Muscle of back (tissue), 13 donors: ENCODE data around the gene ZFP30. TPM values are rescaled to one million over a fixed set of nuclear protein-coding genes. Genes with fewer than 3 reads are reported as not detected.
"Not testable (repeated sequence)": the region's sequence is repeated elsewhere in the genome, so short reads cannot be mapped to it uniquely, and the experiment has no call there.

ENCODE experiments used
- DNase-seq, 3 donors: peaks; one replicate each; pipeline versions ENCODE4 v3.0.0 to v3.0.0-alpha.2; 2013
- long read RNA-seq, 9 donors: transcript quantifications; one replicate each; lab custom pipeline, GENCODE V29; 2026
- polyA plus RNA-seq, 10 donors: library from polyadenylated mRNA; unstranded; fragments of 120-200 nt; gene quantifications; one replicate each; pipeline ENCODE4 v1.2.1, GENCODE V29; 2013; ENCODE audit not compliant: insufficient read length in 10 of 10

ZFP30 gene
- 10 to 100 TPM; 11.0 to 15.5 (median 14.1) TPM for polyA plus RNA-seq
- long read RNA-seq, donor 1 = 0 reads
- long read RNA-seq, donor 2 = 0 reads
- long read RNA-seq, donor 3 = 0 reads
- long read RNA-seq, donor 4 = 0 reads
- long read RNA-seq, donor 5 = 0 reads
- long read RNA-seq, donor 6 = 0 reads
- long read RNA-seq, donor 7 = 0 reads
- long read RNA-seq, donor 8 = 0 reads
- long read RNA-seq, donor 9, partial matches to known transcripts = 0 of 1 reads
- long read RNA-seq, donor 9, other reads (novel, unspliced or antisense) = 0 of 1 reads

- peak; percentile 82 to 96 (median 88) for DNase-seq
These were observed at the start of gene ZFP30 for GRCh38 chr19:37655301-37655688. Gene ZFP30 (minus strand): TSS chr19:37655465. CDS start chr19:37647822, 7,643 bp downstream.

- no peak for DNase-seq
These were observed 43.8 kb upstream of the ZFP30 start for GRCh38 chr19:37699057-37699456.

GRCh38 chr19:37698216-37698615 lies 43.0 kb upstream of the ZFP30 start:
- peak in 2 of 3 donors; percentile 11 to 28 for DNase-seq

- DNase-seq = no peak
These were observed 40.1 kb upstream of the ZFP30 start for GRCh38 chr19:37695144-37695899.

DNA sequence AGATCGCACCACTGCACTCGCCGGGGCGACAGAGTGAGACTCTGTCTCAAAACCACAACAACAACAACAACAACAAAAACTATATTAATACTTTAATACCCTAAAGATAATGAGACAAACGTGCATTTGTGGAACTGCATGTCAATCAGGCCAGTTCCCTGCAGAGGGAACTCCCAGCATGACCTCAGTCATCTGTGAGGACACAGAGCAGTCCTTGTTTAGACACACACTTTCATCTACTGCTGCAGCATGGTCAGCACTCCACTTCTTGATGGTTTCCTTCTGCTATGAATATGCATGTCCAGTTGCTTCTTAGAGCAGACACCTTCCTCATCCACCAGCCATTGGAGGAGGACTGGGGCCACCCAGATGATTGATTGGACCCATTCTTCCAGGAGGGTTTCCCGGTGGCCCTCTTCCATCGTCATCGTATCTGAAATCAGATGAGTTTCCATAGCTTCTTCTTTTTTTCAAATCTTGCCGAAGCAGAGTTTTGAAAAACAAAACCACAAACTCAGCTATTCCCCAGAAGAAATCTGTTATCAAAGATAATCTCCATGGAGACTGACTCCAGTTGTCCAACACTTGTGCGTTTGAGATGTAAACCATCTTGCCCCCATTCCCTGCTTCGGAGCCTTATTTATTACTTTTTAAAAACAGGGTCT lies 37.8 kb upstream of the ZFP30 start:
- DNase-seq = peak in 1 of 3 donors; percentile 2

DNA sequence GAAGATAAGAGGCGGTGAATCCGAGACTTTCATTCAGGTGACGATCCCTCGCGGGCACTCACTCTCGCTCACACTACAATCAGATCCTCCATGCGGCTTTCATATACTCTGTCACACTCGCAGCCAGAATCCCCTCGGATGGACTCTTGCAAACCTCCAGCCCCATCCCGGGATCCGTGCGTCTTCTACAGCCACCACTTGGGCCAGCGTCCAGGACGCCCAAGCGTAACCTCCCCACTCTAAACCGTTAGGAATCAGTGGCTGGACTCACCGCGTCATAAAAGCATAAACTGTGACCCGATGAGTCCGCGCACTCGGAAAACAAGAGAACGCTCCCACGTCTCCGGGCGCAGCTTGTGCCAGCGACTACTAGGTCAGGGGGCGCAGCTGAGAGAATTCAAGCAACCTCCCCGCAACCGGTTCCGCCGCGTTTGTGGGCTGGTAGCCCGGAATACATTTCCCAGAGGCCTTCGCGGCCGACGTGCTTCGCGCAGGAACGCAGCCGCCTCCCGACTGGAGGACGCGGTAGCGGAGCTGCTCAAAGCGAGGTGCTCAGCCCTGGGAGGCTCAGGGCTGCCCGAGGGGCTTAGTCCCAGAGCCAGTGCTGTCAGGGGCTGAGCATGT lies 36.7 kb upstream of the ZFP30 start:
- peak; percentile 77 to 96 (median 91) for DNase-seq

GRCh38 chr19:37683520-37683919 lies 28.3 kb upstream of the ZFP30 start:
- DNase-seq = no peak

- no peak for DNase-seq
These were observed 14.2 kb upstream of the ZFP30 start for GRCh38 chr19:37669450-37669914.

DNA sequence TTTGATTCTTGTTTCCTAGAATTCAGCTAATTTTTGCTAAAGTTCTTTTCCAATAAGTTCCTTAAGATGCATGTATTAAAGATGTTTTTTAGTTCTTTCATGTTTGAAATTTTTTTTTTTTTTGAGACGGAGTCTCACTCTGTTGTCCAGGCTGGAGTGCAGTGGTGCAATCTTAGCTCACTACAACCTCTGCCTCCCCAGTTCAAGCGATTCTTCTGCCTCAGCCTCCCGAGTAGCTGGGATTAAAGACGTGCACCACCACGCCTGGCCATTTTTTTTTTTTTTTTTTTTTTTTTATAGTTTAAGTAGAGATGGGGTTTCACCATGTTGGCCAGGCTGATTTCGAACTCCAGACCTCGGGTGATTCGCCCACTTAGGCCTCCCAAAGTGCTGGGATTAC lies 1.9 kb upstream of the ZFP30 start:
- DNase-seq = not testable (repeated sequence)

GRCh38 chr19:37655689-37656371 lies 565 bp upstream of the ZFP30 start:
- peak; percentile 82 to 96 (median 86) for DNase-seq

DNA sequence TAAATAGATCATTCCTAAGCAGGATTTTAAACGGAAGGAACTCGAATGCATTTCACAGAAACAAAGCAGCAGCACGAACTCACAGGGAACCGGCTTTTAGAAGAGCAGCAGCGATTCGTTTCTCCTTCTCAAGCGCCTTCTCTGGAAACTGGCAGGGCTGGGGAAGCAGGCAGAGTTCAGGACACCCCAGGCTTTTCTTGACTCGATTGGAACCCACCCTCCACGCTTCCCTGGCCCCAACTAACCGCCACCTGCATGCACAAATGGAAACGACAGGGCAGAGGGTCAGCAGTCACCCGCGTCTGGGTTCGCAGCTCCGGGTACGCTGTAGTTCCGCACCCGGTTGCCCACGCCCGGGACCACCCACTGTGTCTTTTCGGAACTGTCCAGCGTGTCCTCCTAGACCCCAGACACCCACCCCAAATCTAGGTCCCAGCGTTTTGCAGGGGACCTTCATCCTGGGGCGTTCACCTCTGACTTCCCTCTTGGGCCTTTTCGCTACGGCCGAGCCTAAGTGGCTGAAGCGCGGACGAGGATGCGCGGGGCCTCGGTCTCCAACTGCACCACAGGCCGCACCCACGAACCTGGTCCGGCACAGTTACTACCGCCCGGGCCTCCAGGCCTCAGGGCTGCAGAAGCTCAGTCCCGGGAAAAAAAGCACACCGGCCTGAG lies 500 bp downstream of the ZFP30 start:
- DNase-seq = peak in 2 of 3 donors; percentile 29 to 53

DNA sequence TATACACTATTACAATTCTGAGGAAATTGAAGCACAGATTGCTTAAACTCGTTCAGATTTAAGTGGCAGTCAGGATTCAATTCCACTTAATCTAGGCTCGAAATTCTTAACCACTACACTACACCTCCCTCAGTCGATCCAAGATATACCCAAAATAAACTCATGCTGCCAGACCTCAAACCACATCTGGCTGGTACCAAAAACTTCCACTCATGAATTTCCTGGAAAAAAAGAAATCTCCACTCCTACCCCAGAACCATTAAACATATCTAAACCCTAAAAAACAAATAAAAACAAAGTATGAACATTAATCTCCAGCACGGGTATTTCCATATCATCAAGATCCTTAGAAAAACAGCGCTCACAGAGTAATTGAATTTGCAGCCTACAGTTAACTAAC lies 1.1 kb downstream of the ZFP30 start:
- DNase-seq = no peak

- DNase-seq = no peak
These were observed 19.9 kb downstream of the ZFP30 start for GRCh38 chr19:37635076-37636056.

GRCh38 chr19:37594982-37595382 lies 60.3 kb downstream of the ZFP30 start:
- DNase-seq = no peak

- peak; percentile 93 to 98 (median 96) for DNase-seq
These were observed 60.8 kb downstream of the ZFP30 start, which contains the start of the genes ZNF540 and ZNF571 for GRCh38 chr19:37594304-37594981. Gene ZNF540 (plus strand): TSS chr19:37594876. CDS start chr19:37598448, 3,572 bp downstream. Gene ZNF571 (minus strand): TSS chr19:37594792. CDS start chr19:37586676, 8,116 bp downstream.

GRCh38 chr19:37593996-37594303 lies 61.3 kb downstream of the ZFP30 start:
- no peak for DNase-seq

- DNase-seq = no peak
These were observed 71.9 kb downstream of the ZFP30 start for GRCh38 chr19:37583340-37583739.

GRCh38 chr19:37572203-37572602 lies 83.1 kb downstream of the ZFP30 start:
- DNase-seq = no peak

- no peak for DNase-seq
These were observed 89.9 kb downstream of the ZFP30 start for GRCh38 chr19:37565370-37565669.
